Measurements from ENCODE around the gene PLPP1.
A peak's percentile ranks its signal among the peaks of the same experiment; 100 is the strongest.

Gene PLPP1

GRCh38 chr5:55551358-55551757 lies 16.6 kb upstream of the PLPP1 start:
- Histone ChIP-seq H3K27ac (no peak overlapping the region), H3K4me1 (no peaks in the 10 kb centered on the region), H3K4me2 (ENCODE audit: low read length) (no peak overlapping the region), H3K9me3 (ENCODE audit: control insufficient read depth, low read length) (no peaks in the 10 kb centered on the region), H3K79me2 (no peaks in the 10 kb centered on the region), H3K27me3 (ENCODE audit: control insufficient read depth, insufficient read depth, low read length) (no peaks in the 10 kb centered on the region), H3K9ac (no peak overlapping the region), H2AFZ (no peak overlapping the region), H3K4me3 (ENCODE audit: low read depth, low read length) (no peak overlapping the region), H3K36me3 (ENCODE audit: control insufficient read depth, insufficient read depth, low read length) (no peaks in the 10 kb centered on the region)
- TF ChIP-seq, protein P1, sequence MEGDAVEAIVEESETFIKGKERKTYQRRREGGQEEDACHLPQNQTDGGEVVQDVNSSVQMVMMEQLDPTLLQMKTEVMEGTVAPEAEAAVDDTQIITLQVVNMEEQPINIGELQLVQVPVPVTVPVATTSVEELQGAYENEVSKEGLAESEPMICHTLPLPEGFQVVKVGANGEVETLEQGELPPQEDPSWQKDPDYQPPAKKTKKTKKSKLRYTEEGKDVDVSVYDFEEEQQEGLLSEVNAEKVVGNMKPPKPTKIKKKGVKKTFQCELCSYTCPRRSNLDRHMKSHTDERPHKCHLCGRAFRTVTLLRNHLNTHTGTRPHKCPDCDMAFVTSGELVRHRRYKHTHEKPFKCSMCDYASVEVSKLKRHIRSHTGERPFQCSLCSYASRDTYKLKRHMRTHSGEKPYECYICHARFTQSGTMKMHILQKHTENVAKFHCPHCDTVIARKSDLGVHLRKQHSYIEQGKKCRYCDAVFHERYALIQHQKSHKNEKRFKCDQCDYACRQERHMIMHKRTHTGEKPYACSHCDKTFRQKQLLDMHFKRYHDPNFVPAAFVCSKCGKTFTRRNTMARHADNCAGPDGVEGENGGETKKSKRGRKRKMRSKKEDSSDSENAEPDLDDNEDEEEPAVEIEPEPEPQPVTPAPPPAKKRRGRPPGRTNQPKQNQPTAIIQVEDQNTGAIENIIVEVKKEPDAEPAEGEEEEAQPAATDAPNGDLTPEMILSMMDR (IDR thresholded peaks at IDR 0.05) = no peak

- TF ChIP-seq, protein P1 (IDR thresholded peaks at IDR 0.05) = no peak
- Histone ChIP-seq H3K9me3 (ENCODE audit: control insufficient read depth, low read length) (no peaks in the 10 kb centered on the region), H3K4me1 (no peaks in the 10 kb centered on the region), H3K4me3 (ENCODE audit: low read depth, low read length) (no peak overlapping the region), H3K79me2 (no peaks in the 10 kb centered on the region), H3K36me3 (ENCODE audit: control insufficient read depth, insufficient read depth, low read length) (no peaks in the 10 kb centered on the region), H2AFZ (no peak overlapping the region), H3K27me3 (ENCODE audit: control insufficient read depth, insufficient read depth, low read length) (no peaks in the 10 kb centered on the region), H3K4me2 (ENCODE audit: low read length) (no peak overlapping the region), H3K9ac (no peak overlapping the region), H3K27ac (no peak overlapping the region)
Observed at GRCh38 chr5:55547781-55548180, 13.0 kb upstream of the PLPP1 start.

- H3K4me2 ChIP-seq (ENCODE audit: low read length) = no peak overlapping the region
- H3K79me2 ChIP-seq = no peaks in the 10 kb centered on the region
- TF ChIP-seq, protein P1 (IDR thresholded peaks at IDR 0.05) = peak; percentile 11
- H3K4me3 ChIP-seq (ENCODE audit: low read depth, low read length) = no peak overlapping the region
- H3K36me3 ChIP-seq (ENCODE audit: control insufficient read depth, insufficient read depth, low read length) = no peaks in the 10 kb centered on the region
- no peak overlapping the region for H2AFZ ChIP-seq
- no peaks in the 10 kb centered on the region for H3K9me3 ChIP-seq (ENCODE audit: control insufficient read depth, low read length)
- H3K27me3 ChIP-seq (ENCODE audit: control insufficient read depth, insufficient read depth, low read length) = no peaks in the 10 kb centered on the region
- H3K4me1 ChIP-seq = no peaks in the 10 kb centered on the region
- no peak overlapping the region for H3K9ac ChIP-seq
- H3K27ac ChIP-seq = no peak overlapping the region
Observed at GRCh38 chr5:55546947-55547346, 12.2 kb upstream of the PLPP1 start.

- H3K79me2 ChIP-seq = no peaks in the 10 kb centered on the region
- H3K9ac ChIP-seq = no peak overlapping the region
- H2AFZ ChIP-seq = no peak overlapping the region
- no peak overlapping the region for H3K4me3 ChIP-seq (ENCODE audit: low read depth, low read length)
- H3K27ac ChIP-seq = no peak overlapping the region
- H3K4me2 ChIP-seq (ENCODE audit: low read length) = no peak overlapping the region
- no peaks in the 10 kb centered on the region for H3K36me3 ChIP-seq (ENCODE audit: control insufficient read depth, insufficient read depth, low read length)
- no peaks in the 10 kb centered on the region for H3K4me1 ChIP-seq
- H3K27me3 ChIP-seq (ENCODE audit: control insufficient read depth, insufficient read depth, low read length) = no peaks in the 10 kb centered on the region
- H3K9me3 ChIP-seq (ENCODE audit: control insufficient read depth, low read length) = no peaks in the 10 kb centered on the region
- TF ChIP-seq, protein P1 (IDR thresholded peaks at IDR 0.05) = no peak
Observed at GRCh38 chr5:55544341-55544740, 9.6 kb upstream of the PLPP1 start.

GRCh38 chr5:55541056-55541635 lies 6.4 kb upstream of the PLPP1 start:
- H3K79me2 ChIP-seq = no peaks in the 10 kb centered on the region
- H3K27me3 ChIP-seq (ENCODE audit: control insufficient read depth, insufficient read depth, low read length) = no peaks in the 10 kb centered on the region
- no peaks in the 10 kb centered on the region for H3K4me1 ChIP-seq
- no peak overlapping the region for H2AFZ ChIP-seq
- H3K4me2 ChIP-seq (ENCODE audit: low read length) = no peak overlapping the region
- no peak overlapping the region for H3K27ac ChIP-seq
- H3K36me3 ChIP-seq (ENCODE audit: control insufficient read depth, insufficient read depth, low read length) = no peaks in the 10 kb centered on the region
- H3K9me3 ChIP-seq (ENCODE audit: control insufficient read depth, low read length) = no peaks in the 10 kb centered on the region
- TF ChIP-seq, protein P1 (IDR thresholded peaks at IDR 0.05) = no peak
- no peak overlapping the region for H3K4me3 ChIP-seq (ENCODE audit: low read depth, low read length)
- H3K9ac ChIP-seq = no peak overlapping the region

Measured in parathyroid adenoma (tissue), 2 donors.